ENCODE data around the gene ST8SIA1. TPM values are rescaled to one million over a fixed set of nuclear protein-coding genes. Genes with fewer than 3 reads are reported as not detected.

The ST8SIA1 gene
- polyA plus RNA-seq, 1 of the 3 experiments (the other 2 are of a cell fraction) = 0.12 TPM

- CTCF ChIA-PET = no interaction called here
- no peak overlapping the region for H3K4me2 ChIP-seq
- no peak for DNase-seq
- no peaks in the 10 kb centered on the region for H3K9me3 ChIP-seq
- H4K20me1 ChIP-seq (ENCODE audit: insufficient read depth) = no peaks in the 10 kb centered on the region
- H2AFZ ChIP-seq (ENCODE audit: low read depth) = no peak overlapping the region
- H3K4me1 ChIP-seq (ENCODE audit: control insufficient read depth in 1 of 2, insufficient read depth in 2 of 2, low read depth in 1 of 2, low read length in 1 of 2) = no peaks in the 10 kb centered on the region
- no peaks in the 10 kb centered on the region for H3K27me3 ChIP-seq (ENCODE audit: insufficient read depth)
- 0% methylated on average over 1 of the region's 1 CpG for WGBS (ENCODE audit: low lambda C conversion rate)
- no peak overlapping the region for H3K27ac ChIP-seq (ENCODE audit: low read depth in 2 of 2, low read length in 1 of 2)
- no peaks in the 10 kb centered on the region for H3K79me2 ChIP-seq (ENCODE audit: insufficient read depth)
- H3K4me3 ChIP-seq (ENCODE audit: low read depth in 2 of 2, low read length in 1 of 2) = no peak overlapping the region
- POLR2A ChIA-PET = no interaction called here
- no peaks in the 10 kb centered on the region for H3K9me2 ChIP-seq
- TF ChIP-seq JUND (IDR thresholded peaks at IDR 0.05) (no peak), YY1 (IDR thresholded peaks at IDR 0.05; ENCODE audit: low read depth) (no peak), CHD2 (IDR thresholded peaks at IDR 0.05; ENCODE audit: low read length, partially characterized antibody) (no peak), SMC3 (IDR thresholded peaks at IDR 0.05; ENCODE audit: low read depth, low read length) (no peak), TCF12 (IDR thresholded peaks at IDR 0.05) (no peak), IRF3 (IDR thresholded peaks at IDR 0.05; ENCODE audit: low read depth, low read length) (no peak)
- peaks cover 3% of the 10 kb centered on the region for H3F3A ChIP-seq (replicated peaks; ENCODE audit: insufficient read depth)
- no peak overlapping the region for H3K9ac ChIP-seq
- H3K36me3 ChIP-seq (replicated peaks in 1 of 2; ENCODE audit: control insufficient read depth in 1 of 2, insufficient read depth in 2 of 2, low read length in 1 of 2) = no peaks in the 10 kb centered on the region
Observed at GRCh38 chr12:22217556-22217955, 117.0 kb downstream of the ST8SIA1 start.

GRCh38 chr12:22215467-22216253 is 118.8 kb downstream of the ST8SIA1 start:
- 52% methylated on average over 4 of the region's 4 CpGs for WGBS (ENCODE audit: low lambda C conversion rate)
- CTCF ChIA-PET = no interaction called here

GRCh38 chr12:22211128-22211527 is 123.4 kb downstream of the ST8SIA1 start:
- Histone ChIP-seq H3K79me2 (ENCODE audit: insufficient read depth) (no peaks in the 10 kb centered on the region), H3K9ac (no peak overlapping the region), H3K27ac (ENCODE audit: low read depth in 2 of 2, low read length in 1 of 2) (no peak overlapping the region), H3K4me1 (ENCODE audit: control insufficient read depth in 1 of 2, insufficient read depth in 2 of 2, low read depth in 1 of 2, low read length in 1 of 2) (no peaks in the 10 kb centered on the region), H3K4me2 (no peak overlapping the region), H2AFZ (ENCODE audit: low read depth) (no peak overlapping the region), H3K9me2 (no peaks in the 10 kb centered on the region), H3K4me3 (ENCODE audit: low read depth in 2 of 2, low read length in 1 of 2) (no peak overlapping the region), H3K36me3 (replicated peaks in 1 of 2; ENCODE audit: control insufficient read depth in 1 of 2, insufficient read depth in 2 of 2, low read length in 1 of 2) (no peaks in the 10 kb centered on the region), H3F3A (replicated peaks; ENCODE audit: insufficient read depth) (no peaks in the 10 kb centered on the region), H3K27me3 (ENCODE audit: insufficient read depth) (no peaks in the 10 kb centered on the region), H3K9me3 (no peaks in the 10 kb centered on the region), H4K20me1 (ENCODE audit: insufficient read depth) (no peaks in the 10 kb centered on the region)
- ChIA-PET CTCF (no interaction called here), POLR2A (no interaction called here)
- no peak for DNase-seq
- 12% methylated on average over 2 of the region's 2 CpGs for WGBS (ENCODE audit: low lambda C conversion rate)
- no peak for TF ChIP-seq FOXJ3 (CRISPR knock-in tag; IDR thresholded peaks at IDR 0.05)
- TF ChIP-seq FOSL2 (IDR thresholded peaks at IDR 0.05; ENCODE audit: borderline replicate concordance, low read depth) = no peak
- TF ChIP-seq ZBTB33 (IDR thresholded peaks at IDR 0.05; ENCODE audit: borderline replicate concordance, low read depth) = no peak
- TF ChIP-seq GATA2 (CRISPR knock-in tag; IDR thresholded peaks at IDR 0.05) = no peak
- no peak for TF ChIP-seq SMC3 (IDR thresholded peaks at IDR 0.05; ENCODE audit: low read depth, low read length)
- TF ChIP-seq RCOR1 (IDR thresholded peaks at IDR 0.05; ENCODE audit: low read length) = no peak
- no peak for TF ChIP-seq NRF1 (IDR thresholded peaks at IDR 0.05; ENCODE audit: low read depth, low read length)
- TF ChIP-seq MEF2A (IDR thresholded peaks at IDR 0.05; ENCODE audit: borderline replicate concordance, low read depth) = no peak
- TF ChIP-seq GABPA (IDR thresholded peaks at IDR 0.05; ENCODE audit: low read depth) = no peak
- no peak for TF ChIP-seq RXRA (IDR thresholded peaks at IDR 0.05; ENCODE audit: borderline replicate concordance, low read depth)
- no peak for TF ChIP-seq USF2 (IDR thresholded peaks at IDR 0.05; ENCODE audit: borderline replicate concordance, low read depth, low read length)
- TF ChIP-seq ELF1 (IDR thresholded peaks at IDR 0.05) = no peak
- no peak for TF ChIP-seq TEAD4 (IDR thresholded peaks at IDR 0.05; ENCODE audit: borderline replicate concordance, insufficient read depth)

More at GRCh38 chr12:22215467-22216253, 118.8 kb downstream of the ST8SIA1 start:
- H3K4me3 ChIP-seq (ENCODE audit: low read depth in 2 of 2, low read length in 1 of 2) = no peak overlapping the region
- TF ChIP-seq POLR2AphosphoS5 (IDR thresholded peaks at IDR 0.05; ENCODE audit: low read depth, low read length) = no peak
- TF ChIP-seq EZH2phosphoT487 (IDR thresholded peaks at IDR 0.05; ENCODE audit: borderline replicate concordance, low read depth) = no peak
- TF ChIP-seq RCOR1 (IDR thresholded peaks at IDR 0.05; ENCODE audit: low read length) = no peak
- TF ChIP-seq TEAD4 (IDR thresholded peaks at IDR 0.05; ENCODE audit: borderline replicate concordance, insufficient read depth) = no peak
- TF ChIP-seq SMC3 (IDR thresholded peaks at IDR 0.05; ENCODE audit: low read depth, low read length) = no peak
- TF ChIP-seq GABPA (IDR thresholded peaks at IDR 0.05; ENCODE audit: low read depth) = no peak
- TF ChIP-seq NRF1 (IDR thresholded peaks at IDR 0.05; ENCODE audit: low read depth, low read length) = no peak
- H3K36me3 ChIP-seq (replicated peaks in 1 of 2; ENCODE audit: control insufficient read depth in 1 of 2, insufficient read depth in 2 of 2, low read length in 1 of 2) = no peaks in the 10 kb centered on the region
- H3F3A ChIP-seq (replicated peaks; ENCODE audit: insufficient read depth) = no peaks in the 10 kb centered on the region
- no peak for DNase-seq
- no peak overlapping the region for H3K27ac ChIP-seq (ENCODE audit: low read depth in 2 of 2, low read length in 1 of 2)
- no peaks in the 10 kb centered on the region for H3K9me2 ChIP-seq
- POLR2A ChIA-PET = no interaction called here
- no peaks in the 10 kb centered on the region for H4K20me1 ChIP-seq (ENCODE audit: insufficient read depth)
- H2AFZ ChIP-seq (ENCODE audit: low read depth) = no peak overlapping the region
- H3K9me3 ChIP-seq = no peaks in the 10 kb centered on the region
- no peak overlapping the region for H3K9ac ChIP-seq
- no peaks in the 10 kb centered on the region for H3K79me2 ChIP-seq (ENCODE audit: insufficient read depth)
- H3K4me2 ChIP-seq = no peak overlapping the region
- no peaks in the 10 kb centered on the region for H3K4me1 ChIP-seq (ENCODE audit: control insufficient read depth in 1 of 2, insufficient read depth in 2 of 2, low read depth in 1 of 2, low read length in 1 of 2)
- no peaks in the 10 kb centered on the region for H3K27me3 ChIP-seq (ENCODE audit: insufficient read depth)
